Measurements from ENCODE around the gene ADO.
"Not testable (repeated sequence)": the region's sequence is repeated elsewhere in the genome, so short reads cannot be mapped to it uniquely, and the experiment has no call there.

- TF ChIP-seq CTCF (IDR thresholded peaks at IDR 0.05; ENCODE audit: insufficient read depth, low read length, poor library complexity, severe bottlenecking); EZH2phosphoT487 (conservative IDR thresholded peaks at IDR 0.05; ENCODE audit: low read length): not testable (repeated sequence)
Measured at GRCh38 chr10:62788285-62788684, 16.2 kb upstream of the ADO start.
